ENCODE results near the gene RALGDS.

The RALGDS gene

DNA sequence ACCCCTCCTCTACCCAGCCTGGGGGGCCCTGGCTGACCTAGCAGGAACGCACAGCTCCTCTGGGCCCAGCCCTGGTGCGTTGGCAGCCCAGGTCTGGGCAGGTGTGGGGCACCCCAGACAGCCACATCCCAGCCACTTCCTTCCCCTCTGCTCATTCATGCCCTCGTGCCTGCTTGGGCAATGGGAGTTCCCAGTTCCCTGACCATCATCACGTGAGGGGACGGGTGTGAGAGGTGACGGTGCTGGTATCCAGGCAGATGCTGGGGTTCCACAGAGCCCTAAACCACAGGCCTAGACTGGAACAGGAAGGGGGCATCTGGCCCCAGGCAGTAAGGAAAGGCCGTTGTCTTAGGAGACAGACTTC, 8.4 kb downstream of the RALGDS start:
- Histone ChIP-seq H2BK120ac (ENCODE audit: low read depth, low read length) (no peak overlapping the region), H3K23ac (ENCODE audit: low read length in 2 of 2) (no peak overlapping the region), H3K27me3 (ENCODE audit: control insufficient read depth in 1 of 2, insufficient read depth in 1 of 2, low read length in 2 of 2) (no peaks in the 10 kb centered on the region), H2BK5ac (ENCODE audit: low read depth, low read length, poor library complexity, severe bottlenecking) (no peak overlapping the region), H2AFZ (ENCODE audit: low read depth, low read length) (no peak overlapping the region), H4K8ac (ENCODE audit: low read length) (peak overlapping the region; percentile 10), H3K9ac (ENCODE audit: low read length) (peak overlapping the region; percentile 86), H3K14ac (ENCODE audit: low read length in 2 of 2) (peak overlapping the region in 1 of 2 experiments; percentile 44), H3K27ac (ENCODE audit: low read length, poor library complexity, severe bottlenecking) (peak overlapping the region; percentile 85), H3K4ac (ENCODE audit: low read depth in 1 of 2, low read length in 2 of 2) (no peak overlapping the region), H3K9me3 (ENCODE audit: control insufficient read depth, low read length) (no peaks in the 10 kb centered on the region), H2BK15ac (ENCODE audit: low read depth, poor library complexity, severe bottlenecking) (no peak overlapping the region), H2BK12ac (ENCODE audit: low read length in 2 of 2) (no peak overlapping the region), H3K79me1 (replicated peaks; ENCODE audit: low read length, poor library complexity, severe bottlenecking) (peaks cover 46% of the 10 kb centered on the region), H3K4me1 (ENCODE audit: control insufficient read depth, insufficient read depth, low read depth, low read length) (peaks cover 68% of the 10 kb centered on the region), H3K36me3 (ENCODE audit: control insufficient read depth in 1 of 2, insufficient read depth in 2 of 2, low read depth in 1 of 2, low read length in 2 of 2) (peaks cover 40 to 67% of the 10 kb centered on the region in 2 experiments), H3K4me2 (ENCODE audit: low read length, poor library complexity, severe bottlenecking) (peak overlapping the region; percentile 26), H3K18ac (ENCODE audit: low read depth in 1 of 2, low read length in 2 of 2) (peak overlapping the region in 1 of 2 experiments; percentile 54), H4K91ac (ENCODE audit: low read length) (no peak overlapping the region), H3K4me3 (ENCODE audit: insufficient read depth in 1 of 2, low read depth in 1 of 2, low read length in 2 of 2) (no peak overlapping the region), H2AK5ac (ENCODE audit: low read length, severe bottlenecking) (peak overlapping the region; percentile 72)
- DNase-seq, result no peak
- WGBS, result 93% methylated on average over 7 of the region's 7 CpGs

DNA sequence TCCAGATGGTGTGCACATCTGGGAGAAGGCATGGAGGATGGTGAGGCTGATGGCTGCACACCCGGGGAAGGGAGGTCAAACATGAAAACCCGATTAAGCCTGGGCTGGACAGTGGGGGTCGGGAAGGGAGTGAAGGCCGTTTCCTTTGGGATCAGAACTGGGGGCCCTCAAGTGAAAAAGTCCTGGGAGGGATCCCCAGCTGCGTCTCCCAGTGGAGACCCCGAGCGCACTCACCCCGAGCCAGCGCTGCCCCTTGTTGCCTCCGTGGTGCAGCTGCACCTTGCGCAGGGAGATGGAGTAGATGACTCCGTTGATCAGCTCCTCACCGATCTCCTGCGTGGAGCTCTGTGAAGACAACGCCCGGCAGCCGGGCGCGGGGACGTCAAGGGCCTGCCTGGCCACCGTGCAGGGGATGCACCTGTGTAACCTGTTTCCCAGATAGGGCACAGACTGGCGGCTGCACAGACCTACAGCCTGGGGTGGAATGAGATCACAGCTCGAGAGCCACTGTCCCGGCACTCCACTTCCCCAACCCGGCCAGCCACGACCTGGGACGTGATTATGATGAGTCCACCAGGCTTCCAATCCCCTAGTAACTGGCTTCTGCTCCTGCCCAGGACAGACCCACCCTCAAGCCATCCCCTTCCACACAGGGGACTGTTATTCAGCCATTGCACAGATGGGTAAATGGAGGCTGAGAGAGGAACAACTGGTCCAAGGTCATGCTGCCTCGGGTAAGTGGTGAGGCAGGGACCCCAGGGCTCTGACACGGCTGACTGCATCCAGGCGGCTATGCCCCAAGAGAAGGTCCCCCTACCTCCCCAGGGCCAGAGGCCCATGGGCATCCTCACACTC, 9.0 kb downstream of the RALGDS start:
- Histone ChIP-seq H3K27me3 (ENCODE audit: control insufficient read depth in 1 of 2, insufficient read depth in 1 of 2, low read length in 2 of 2) (no peaks in the 10 kb centered on the region), H2BK15ac (ENCODE audit: low read depth, poor library complexity, severe bottlenecking) (no peak overlapping the region)

DNA sequence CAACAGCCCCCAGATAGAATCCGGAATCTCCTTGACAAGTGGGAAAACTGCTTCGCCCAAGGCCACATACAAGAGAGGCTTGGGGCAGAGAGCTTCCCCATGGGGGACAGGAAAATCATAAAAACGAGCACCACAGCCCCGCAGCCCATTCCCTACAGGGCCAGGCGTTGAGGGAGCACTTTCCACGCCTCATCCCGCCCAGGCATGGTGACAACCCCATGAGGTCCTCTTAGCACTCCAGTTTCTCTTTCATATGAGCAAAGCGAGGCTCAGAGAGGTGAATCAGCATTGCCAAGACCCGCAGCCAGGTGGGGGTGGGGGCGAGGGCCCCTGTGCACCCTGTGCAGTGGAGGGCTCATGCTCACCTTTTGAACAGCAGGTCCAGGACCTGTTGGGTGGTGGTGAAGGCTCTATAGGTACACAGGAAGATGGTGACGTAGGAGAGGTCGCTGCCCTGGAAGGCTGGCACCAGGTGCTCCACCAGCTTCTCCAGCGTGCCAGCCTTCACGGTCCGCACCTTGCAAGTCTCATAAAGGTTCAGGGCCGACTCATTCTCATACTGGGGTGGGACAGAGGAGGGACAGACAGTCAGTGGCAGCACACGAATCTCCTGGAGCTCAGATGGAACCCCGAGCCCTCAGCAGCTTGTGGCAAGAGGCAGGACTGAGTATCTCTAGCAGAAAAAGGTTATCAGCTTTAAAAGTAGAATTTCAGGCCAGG, 10.9 kb downstream of the RALGDS start:
- 97% methylated on average over 18 of the region's 18 CpGs for WGBS
- no peak overlapping the region for H2AK5ac ChIP-seq (ENCODE audit: low read length, severe bottlenecking)
- H3K18ac ChIP-seq (ENCODE audit: low read depth in 1 of 2, low read length in 2 of 2), result no peak overlapping the region

More for the DNA sequence above, 9.0 kb downstream of the RALGDS start:
- H3K4ac ChIP-seq (ENCODE audit: low read depth in 1 of 2, low read length in 2 of 2), result no peak overlapping the region
- H3K27ac ChIP-seq (ENCODE audit: low read length, poor library complexity, severe bottlenecking), result peak overlapping the region; percentile 85
- H3K18ac ChIP-seq (ENCODE audit: low read depth in 1 of 2, low read length in 2 of 2), result peak overlapping the region in 1 of 2 experiments; percentile 11
- H2BK120ac ChIP-seq (ENCODE audit: low read depth, low read length), result no peak overlapping the region
- no peak overlapping the region for H2AFZ ChIP-seq (ENCODE audit: low read depth, low read length)
- no peak overlapping the region for H3K4me2 ChIP-seq (ENCODE audit: low read length, poor library complexity, severe bottlenecking)
- H3K9ac ChIP-seq (ENCODE audit: low read length), result no peak overlapping the region
- H3K36me3 ChIP-seq (ENCODE audit: control insufficient read depth in 1 of 2, insufficient read depth in 2 of 2, low read depth in 1 of 2, low read length in 2 of 2), result peaks cover 46 to 70% of the 10 kb centered on the region in 2 experiments
- H3K23ac ChIP-seq (ENCODE audit: low read length in 2 of 2), result no peak overlapping the region
- no peak overlapping the region for H4K91ac ChIP-seq (ENCODE audit: low read length)
- H2BK5ac ChIP-seq (ENCODE audit: low read depth, low read length, poor library complexity, severe bottlenecking), result no peak overlapping the region
- 96% methylated on average over 30 of the region's 30 CpGs for WGBS
- peak overlapping the region in 1 of 2 experiments; percentile 14 for H3K14ac ChIP-seq (ENCODE audit: low read length in 2 of 2)
- H3K4me3 ChIP-seq (ENCODE audit: insufficient read depth in 1 of 2, low read depth in 1 of 2, low read length in 2 of 2), result no peak overlapping the region
- peaks cover 45% of the 10 kb centered on the region for H3K79me1 ChIP-seq (replicated peaks; ENCODE audit: low read length, poor library complexity, severe bottlenecking)
- peak overlapping the region; percentile 72 for H2AK5ac ChIP-seq (ENCODE audit: low read length, severe bottlenecking)
- no peak overlapping the region for H4K8ac ChIP-seq (ENCODE audit: low read length)
- peaks cover 64% of the 10 kb centered on the region for H3K4me1 ChIP-seq (ENCODE audit: control insufficient read depth, insufficient read depth, low read depth, low read length)
- no peaks in the 10 kb centered on the region for H3K9me3 ChIP-seq (ENCODE audit: control insufficient read depth, low read length)
- no peak for DNase-seq
- H2BK12ac ChIP-seq (ENCODE audit: low read length in 2 of 2), result no peak overlapping the region

More for the DNA sequence above, 10.9 kb downstream of the RALGDS start:
- H3K9ac ChIP-seq (ENCODE audit: low read length), result no peak overlapping the region
- H3K23ac ChIP-seq (ENCODE audit: low read length in 2 of 2), result no peak overlapping the region
- H2BK15ac ChIP-seq (ENCODE audit: low read depth, poor library complexity, severe bottlenecking), result no peak overlapping the region
- H3K27me3 ChIP-seq (ENCODE audit: control insufficient read depth in 1 of 2, insufficient read depth in 1 of 2, low read length in 2 of 2), result no peaks in the 10 kb centered on the region
- peaks cover 44% of the 10 kb centered on the region for H3K79me1 ChIP-seq (replicated peaks; ENCODE audit: low read length, poor library complexity, severe bottlenecking)
- H2AFZ ChIP-seq (ENCODE audit: low read depth, low read length), result no peak overlapping the region
- no peak overlapping the region for H4K91ac ChIP-seq (ENCODE audit: low read length)
- no peaks in the 10 kb centered on the region for H3K9me3 ChIP-seq (ENCODE audit: control insufficient read depth, low read length)
- no peak overlapping the region for H4K8ac ChIP-seq (ENCODE audit: low read length)
- no peak overlapping the region for H3K14ac ChIP-seq (ENCODE audit: low read length in 2 of 2)
- H2BK120ac ChIP-seq (ENCODE audit: low read depth, low read length), result no peak overlapping the region
- H3K4ac ChIP-seq (ENCODE audit: low read depth in 1 of 2, low read length in 2 of 2), result no peak overlapping the region
- H2BK12ac ChIP-seq (ENCODE audit: low read length in 2 of 2), result no peak overlapping the region
- H2BK5ac ChIP-seq (ENCODE audit: low read depth, low read length, poor library complexity, severe bottlenecking), result no peak overlapping the region
- no peak overlapping the region for H3K4me3 ChIP-seq (ENCODE audit: insufficient read depth in 1 of 2, low read depth in 1 of 2, low read length in 2 of 2)
- H3K27ac ChIP-seq (ENCODE audit: low read length, poor library complexity, severe bottlenecking), result no peak overlapping the region
- H3K4me1 ChIP-seq (ENCODE audit: control insufficient read depth, insufficient read depth, low read depth, low read length), result peaks cover 55% of the 10 kb centered on the region
- no peak overlapping the region for H3K4me2 ChIP-seq (ENCODE audit: low read length, poor library complexity, severe bottlenecking)
- DNase-seq, result no peak
- peaks cover 61 to 76% of the 10 kb centered on the region in 2 experiments for H3K36me3 ChIP-seq (ENCODE audit: control insufficient read depth in 1 of 2, insufficient read depth in 2 of 2, low read depth in 1 of 2, low read length in 2 of 2)

All from mesenchymal stem cell (in vitro differentiated cells and primary cell).